Lower lobe of right lung (tissue), 2 donors: Measurements from ENCODE around the gene IQGAP2. TPM values are rescaled to one million over a fixed set of nuclear protein-coding genes. Genes with fewer than 3 reads are reported as not detected.

Experiments
- ATAC-seq, 2 donors: fragments of 200-7000 bp; cut with Tn5 transposase; one replicate each; pipeline ENCODE4 v1.9.1; 2020 to 2022; ENCODE audit warnings: mild to moderate bottlenecking in 2 of 2, moderate library complexity in 2 of 2
- DNase-seq: peaks from one replicate; pipeline ENCODE4 v3.0.0-alpha.2; 2020
- H3K27ac ChIP-seq: fragments of 200-600 bp; one replicate; pipeline ENCODE4 v1.8.0; 2022
- H3K27me3 ChIP-seq: fragments of 200-600 bp; one replicate; pipeline ENCODE4 v1.8.0; 2022; ENCODE audit warnings: low read depth
- H3K36me3 ChIP-seq: fragments of 200-600 bp; one replicate; pipeline ENCODE4 v1.8.0; 2022; ENCODE audit warnings: mild to moderate bottlenecking
- H3K4me1 ChIP-seq: fragments of 200-600 bp; one replicate; pipeline ENCODE4 v1.8.0; 2022
- H3K4me3 ChIP-seq: fragments of 200-600 bp; one replicate; pipeline ENCODE4 v1.8.0; 2022; ENCODE audit warnings: mild to moderate bottlenecking
- H3K9me3 ChIP-seq: fragments of 200-600 bp; one replicate; pipeline ENCODE4 v1.8.0; 2022
- CTCF ChIP-seq: fragments of 200-600 bp; IDR thresholded peaks from one replicate; pipeline ENCODE4 v1.8.0; 2022; ENCODE audit warnings: antibody characterized with exemption, mild to moderate bottlenecking
- intact Hi-C: fragments of 100-400 bp; cut with DNase I; formaldehyde crosslinking; loops from one replicate; pipeline ENCODE4 v1.11.0; 2022
- total RNA-seq: library from RNA; stranded (reverse); fragmentation: NEBNext Ultra II Directional; extraction: Animal tissue kit (Norgen Biotek cat#: 25700); gene quantifications from one replicate; pipeline ENCODE4 v1.2.1, GENCODE V29; 2021
- donor health status: DM: no; HTN: yes; CAD: no; lungs with severe emphysema.

The IQGAP2 gene
- total RNA-seq, 1 donor from 2014 or later: 42.0 TPM

- Histone ChIP-seq H3K36me3 (no peaks in the 10 kb centered on the region), H3K4me3 (no peak overlapping the region), H3K27ac (no peak overlapping the region), H3K4me1 (no peaks in the 10 kb centered on the region), H3K9me3 (no peaks in the 10 kb centered on the region), H3K27me3 (no peaks in the 10 kb centered on the region)
- intact Hi-C loops: no loop called here
- no peak for DNase-seq
- ATAC-seq: no peak
- TF ChIP-seq CTCF: no peak
Measured at GRCh38 chr5:76532973-76533372, 129.9 kb downstream of the IQGAP2 start.

- H3K27ac ChIP-seq: no peak overlapping the region
- ATAC-seq (no peak), DNase-seq (no peak)
- H3K4me3 ChIP-seq: no peak overlapping the region
- H3K27me3 ChIP-seq: no peaks in the 10 kb centered on the region
- H3K9me3 ChIP-seq: no peaks in the 10 kb centered on the region
- H3K36me3 ChIP-seq: no peaks in the 10 kb centered on the region
- no peaks in the 10 kb centered on the region for H3K4me1 ChIP-seq
- intact Hi-C loops: no loop called here
- TF ChIP-seq CTCF: no peak
Measured at GRCh38 chr5:76535577-76535976, 132.5 kb downstream of the IQGAP2 start.

GRCh38 chr5:76537073-76537543, 134.0 kb downstream of the IQGAP2 start:
- H3K4me3 ChIP-seq: no peak overlapping the region
- no peaks in the 10 kb centered on the region for H3K9me3 ChIP-seq
- no peak for ATAC-seq
- H3K27me3 ChIP-seq: no peaks in the 10 kb centered on the region
- intact Hi-C loops: no loop called here
- no peak for DNase-seq
- no peak for TF ChIP-seq CTCF
- peaks cover 5% of the 10 kb centered on the region for H3K4me1 ChIP-seq
- no peaks in the 10 kb centered on the region for H3K36me3 ChIP-seq
- H3K27ac ChIP-seq: no peak overlapping the region

- DNase-seq (no peak), ATAC-seq (no peak)
- no peak overlapping the region for H3K4me3 ChIP-seq
- TF ChIP-seq CTCF: no peak
- H3K27me3 ChIP-seq: no peaks in the 10 kb centered on the region
- H3K4me1 ChIP-seq: peaks cover 39% of the 10 kb centered on the region
- intact Hi-C loops: no loop called here
- H3K36me3 ChIP-seq: no peaks in the 10 kb centered on the region
- no peak overlapping the region for H3K27ac ChIP-seq
- H3K9me3 ChIP-seq: no peaks in the 10 kb centered on the region
Measured at GRCh38 chr5:76542241-76542640, 139.2 kb downstream of the IQGAP2 start.

GRCh38 chr5:76542887-76543690, 140.0 kb downstream of the IQGAP2 start:
- Histone ChIP-seq H3K27me3 (no peaks in the 10 kb centered on the region), H3K9me3 (no peaks in the 10 kb centered on the region), H3K27ac (peak overlapping the region; percentile 50), H3K4me3 (no peak overlapping the region), H3K36me3 (no peaks in the 10 kb centered on the region), H3K4me1 (peaks cover 44% of the 10 kb centered on the region)
- intact Hi-C loops: no loop called here
- no peak for TF ChIP-seq CTCF
- ATAC-seq: peak; percentile 73 to 75
- peak; percentile 63 for DNase-seq
